Fibroblast of lung (primary cell): ENCODE data around the gene TRAPPC2L.

Experiments used
- EZH2 ChIP-seq: IDR thresholded peaks from 2 replicates; pipeline ENCODE4 v1.5.1; 2012; ENCODE audit warnings: low read length, control low read depth, mild to moderate bottlenecking; ENCODE audit errors: missing control alignments
- TF ChIP-seq, protein P1 (sequence below), 2 donors: IDR thresholded peaks in 1 of 2; conservative IDR thresholded peaks in 1 of 2; 1 replicate in 1 of 2; 2 replicates in 1 of 2; pipeline ENCODE4 v1.5.1; 2011 to 2012; ENCODE audit warnings: low read length in 2 of 2, control low read depth in 1 of 2, inconsistent platforms in 1 of 2, low read depth in 1 of 2, mild to moderate bottlenecking in 1 of 2

DNA sequence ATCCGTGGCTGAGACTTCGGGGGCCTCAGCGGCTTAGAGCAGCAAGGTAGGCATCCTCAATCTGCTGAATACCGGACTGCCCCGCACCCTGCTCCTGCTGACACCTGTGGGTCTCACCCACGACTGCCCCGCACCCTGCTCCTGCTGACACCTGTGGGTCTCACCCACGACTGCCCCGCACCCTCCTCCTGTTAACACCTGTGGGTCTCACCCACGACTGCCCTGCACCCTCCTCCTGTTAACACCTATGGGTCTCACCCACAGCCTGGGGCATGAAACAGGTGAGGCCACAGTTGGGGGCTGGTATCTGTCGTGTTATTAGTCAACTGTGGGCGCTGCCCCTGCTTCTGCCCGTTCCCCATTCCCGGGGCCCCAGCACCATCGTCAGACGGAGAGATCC lies 45.8 kb downstream of the TRAPPC2L start:
- TF ChIP-seq, protein P1, sequence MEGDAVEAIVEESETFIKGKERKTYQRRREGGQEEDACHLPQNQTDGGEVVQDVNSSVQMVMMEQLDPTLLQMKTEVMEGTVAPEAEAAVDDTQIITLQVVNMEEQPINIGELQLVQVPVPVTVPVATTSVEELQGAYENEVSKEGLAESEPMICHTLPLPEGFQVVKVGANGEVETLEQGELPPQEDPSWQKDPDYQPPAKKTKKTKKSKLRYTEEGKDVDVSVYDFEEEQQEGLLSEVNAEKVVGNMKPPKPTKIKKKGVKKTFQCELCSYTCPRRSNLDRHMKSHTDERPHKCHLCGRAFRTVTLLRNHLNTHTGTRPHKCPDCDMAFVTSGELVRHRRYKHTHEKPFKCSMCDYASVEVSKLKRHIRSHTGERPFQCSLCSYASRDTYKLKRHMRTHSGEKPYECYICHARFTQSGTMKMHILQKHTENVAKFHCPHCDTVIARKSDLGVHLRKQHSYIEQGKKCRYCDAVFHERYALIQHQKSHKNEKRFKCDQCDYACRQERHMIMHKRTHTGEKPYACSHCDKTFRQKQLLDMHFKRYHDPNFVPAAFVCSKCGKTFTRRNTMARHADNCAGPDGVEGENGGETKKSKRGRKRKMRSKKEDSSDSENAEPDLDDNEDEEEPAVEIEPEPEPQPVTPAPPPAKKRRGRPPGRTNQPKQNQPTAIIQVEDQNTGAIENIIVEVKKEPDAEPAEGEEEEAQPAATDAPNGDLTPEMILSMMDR (conservative IDR thresholded peaks at IDR 0.05 in 1 of 2, IDR thresholded peaks at IDR 0.05 in 1 of 2; ENCODE audit: low read depth in 1 of 2, low read length in 2 of 2), result no peak
- no peak for TF ChIP-seq EZH2
